OCI-LY1 (cell line): Measurements from ENCODE around the gene TMEM184A.

ENCODE experiments used
- EZH2 ChIP-seq: fragments of 200-600 bp; sonication (generic), shearing (Covaris generic); IDR thresholded peaks from 2 replicates; pipeline ENCODE4 v1.8.0; 2017; ENCODE audit warnings: borderline replicate concordance, mixed run types, mild to moderate bottlenecking, antibody characterized with exemption, low read length, moderate library complexity, mixed read lengths
- TF ChIP-seq, protein P1 (sequence below): fragments of 200-600 bp; sonication (generic), shearing (Covaris generic); IDR thresholded peaks from 2 replicates; pipeline ENCODE4 v1.5.1; 2017; ENCODE audit warnings: mild to moderate bottlenecking, antibody characterized with exemption, low read length, moderate library complexity, mixed read lengths

DNA sequence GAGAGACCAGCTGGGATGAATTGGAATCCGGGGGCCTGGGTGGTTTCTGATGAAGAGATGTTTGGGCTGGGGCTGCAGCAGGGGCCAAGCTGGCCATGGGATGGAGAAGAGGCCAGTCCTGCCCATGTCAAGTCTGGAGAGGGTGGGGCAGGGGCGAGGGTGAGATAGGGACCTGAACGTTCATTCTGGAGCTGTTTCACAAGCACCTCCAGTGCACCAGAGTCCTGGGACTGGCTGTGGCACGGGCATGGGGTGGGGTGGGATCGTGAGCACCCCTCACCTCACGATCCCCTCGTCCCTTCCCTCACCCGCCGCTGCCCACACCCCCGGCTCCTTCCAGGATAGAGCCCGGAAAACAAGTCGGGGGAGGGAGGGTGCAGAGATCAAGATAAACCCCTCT is 39.6 kb upstream of the TMEM184A start:
- TF ChIP-seq, protein P1, sequence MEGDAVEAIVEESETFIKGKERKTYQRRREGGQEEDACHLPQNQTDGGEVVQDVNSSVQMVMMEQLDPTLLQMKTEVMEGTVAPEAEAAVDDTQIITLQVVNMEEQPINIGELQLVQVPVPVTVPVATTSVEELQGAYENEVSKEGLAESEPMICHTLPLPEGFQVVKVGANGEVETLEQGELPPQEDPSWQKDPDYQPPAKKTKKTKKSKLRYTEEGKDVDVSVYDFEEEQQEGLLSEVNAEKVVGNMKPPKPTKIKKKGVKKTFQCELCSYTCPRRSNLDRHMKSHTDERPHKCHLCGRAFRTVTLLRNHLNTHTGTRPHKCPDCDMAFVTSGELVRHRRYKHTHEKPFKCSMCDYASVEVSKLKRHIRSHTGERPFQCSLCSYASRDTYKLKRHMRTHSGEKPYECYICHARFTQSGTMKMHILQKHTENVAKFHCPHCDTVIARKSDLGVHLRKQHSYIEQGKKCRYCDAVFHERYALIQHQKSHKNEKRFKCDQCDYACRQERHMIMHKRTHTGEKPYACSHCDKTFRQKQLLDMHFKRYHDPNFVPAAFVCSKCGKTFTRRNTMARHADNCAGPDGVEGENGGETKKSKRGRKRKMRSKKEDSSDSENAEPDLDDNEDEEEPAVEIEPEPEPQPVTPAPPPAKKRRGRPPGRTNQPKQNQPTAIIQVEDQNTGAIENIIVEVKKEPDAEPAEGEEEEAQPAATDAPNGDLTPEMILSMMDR, result no peak
- no peak for TF ChIP-seq EZH2
